Colonic mucosa (tissue), 4 donors: ENCODE results near the gene PLSCR4. TPM values are rescaled to one million over a fixed set of nuclear protein-coding genes. Genes with fewer than 3 reads are reported as not detected.
"Not testable (repeated sequence)": the region's sequence is repeated elsewhere in the genome, so short reads cannot be mapped to it uniquely, and the experiment has no call there.

Source experiments
- DNase-seq: peaks from one replicate; pipeline ENCODE4 v3.0.0-alpha.2; 2020
- H3K27ac ChIP-seq: fragments of 200-600 bp; one replicate; pipeline ENCODE4 v1.8.0; 2021
- H3K27me3 ChIP-seq: fragments of 200-600 bp; one replicate; pipeline ENCODE4 v1.8.0; 2021
- H3K36me3 ChIP-seq: fragments of 200-600 bp; one replicate; pipeline ENCODE4 v1.8.0; 2021
- H3K4me1 ChIP-seq: fragments of 200-600 bp; one replicate; pipeline ENCODE4 v1.8.0; 2021; ENCODE audit warnings: mild to moderate bottlenecking
- H3K4me3 ChIP-seq: fragments of 200-600 bp; one replicate; pipeline ENCODE4 v1.8.0; 2021
- H3K9ac ChIP-seq, 2 donors: one replicate each; pipeline ENCODE4 v1.7.0; 2013; ENCODE audit warnings: control low read depth in 2 of 2, low read depth in 2 of 2, low read length in 2 of 2
- H3K9me3 ChIP-seq: fragments of 200-600 bp; one replicate; pipeline ENCODE4 v1.8.0; 2021
- intact Hi-C: fragments of 100-400 bp; cut with DNase I; formaldehyde crosslinking; loops from one replicate; pipeline ENCODE4 v1.14.1; 2022
- total RNA-seq, 2 donors: library from RNA; stranded (reverse); fragmentation: NEBNext Ultra II Directional in 1 of 2; extraction: Animal tissue kit (Norgen Biotek cat#: 25700) in 1 of 2; gene quantifications; one replicate each; pipeline ENCODE4 v1.2.1, GENCODE V29; 2021
- TF ChIP-seq, protein P1 (sequence below): fragments of 200-600 bp; IDR thresholded peaks from one replicate; pipeline ENCODE4 v1.8.0; 2022; ENCODE audit warnings: antibody characterized with exemption, mild to moderate bottlenecking
- donor health status: healthy.
- donor health status: DM: no; HTN: no; CAD: no.
- donor health status: DM: no; HTN: no; CAD: no.

The PLSCR4 gene
- total RNA-seq, 2 donors from 2014 or later, result 20.1 to 54.8 TPM

DNA sequence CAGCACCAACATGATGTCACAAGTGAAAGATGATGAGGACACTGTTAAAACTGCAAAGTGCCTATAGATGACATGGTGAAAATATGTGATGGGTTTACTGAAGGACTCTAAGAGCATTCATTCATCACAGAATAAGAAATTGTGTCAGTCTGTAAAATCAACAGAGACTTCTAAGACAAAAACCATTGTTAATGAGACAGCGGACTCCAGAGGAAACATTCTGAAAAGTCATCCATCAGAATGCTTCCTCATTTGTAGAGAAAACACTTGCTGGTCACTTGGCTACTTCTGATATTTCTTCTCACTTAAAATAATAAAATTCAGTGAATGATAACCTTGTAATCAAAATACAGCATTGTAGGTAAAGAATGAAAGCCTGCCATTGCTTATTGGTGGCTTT is 7.3 kb downstream of the PLSCR4 start:
- intact Hi-C loops, result no loop called here
- Histone ChIP-seq H3K27me3 (no peaks in the 10 kb centered on the region), H3K4me1 (no peaks in the 10 kb centered on the region), H3K27ac (no peak overlapping the region), H3K36me3 (no peaks in the 10 kb centered on the region), H3K4me3 (no peak overlapping the region), H3K9ac (no peak overlapping the region), H3K9me3 (no peaks in the 10 kb centered on the region)
- no peak for DNase-seq
- TF ChIP-seq, protein P1, sequence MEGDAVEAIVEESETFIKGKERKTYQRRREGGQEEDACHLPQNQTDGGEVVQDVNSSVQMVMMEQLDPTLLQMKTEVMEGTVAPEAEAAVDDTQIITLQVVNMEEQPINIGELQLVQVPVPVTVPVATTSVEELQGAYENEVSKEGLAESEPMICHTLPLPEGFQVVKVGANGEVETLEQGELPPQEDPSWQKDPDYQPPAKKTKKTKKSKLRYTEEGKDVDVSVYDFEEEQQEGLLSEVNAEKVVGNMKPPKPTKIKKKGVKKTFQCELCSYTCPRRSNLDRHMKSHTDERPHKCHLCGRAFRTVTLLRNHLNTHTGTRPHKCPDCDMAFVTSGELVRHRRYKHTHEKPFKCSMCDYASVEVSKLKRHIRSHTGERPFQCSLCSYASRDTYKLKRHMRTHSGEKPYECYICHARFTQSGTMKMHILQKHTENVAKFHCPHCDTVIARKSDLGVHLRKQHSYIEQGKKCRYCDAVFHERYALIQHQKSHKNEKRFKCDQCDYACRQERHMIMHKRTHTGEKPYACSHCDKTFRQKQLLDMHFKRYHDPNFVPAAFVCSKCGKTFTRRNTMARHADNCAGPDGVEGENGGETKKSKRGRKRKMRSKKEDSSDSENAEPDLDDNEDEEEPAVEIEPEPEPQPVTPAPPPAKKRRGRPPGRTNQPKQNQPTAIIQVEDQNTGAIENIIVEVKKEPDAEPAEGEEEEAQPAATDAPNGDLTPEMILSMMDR, result no peak

DNA sequence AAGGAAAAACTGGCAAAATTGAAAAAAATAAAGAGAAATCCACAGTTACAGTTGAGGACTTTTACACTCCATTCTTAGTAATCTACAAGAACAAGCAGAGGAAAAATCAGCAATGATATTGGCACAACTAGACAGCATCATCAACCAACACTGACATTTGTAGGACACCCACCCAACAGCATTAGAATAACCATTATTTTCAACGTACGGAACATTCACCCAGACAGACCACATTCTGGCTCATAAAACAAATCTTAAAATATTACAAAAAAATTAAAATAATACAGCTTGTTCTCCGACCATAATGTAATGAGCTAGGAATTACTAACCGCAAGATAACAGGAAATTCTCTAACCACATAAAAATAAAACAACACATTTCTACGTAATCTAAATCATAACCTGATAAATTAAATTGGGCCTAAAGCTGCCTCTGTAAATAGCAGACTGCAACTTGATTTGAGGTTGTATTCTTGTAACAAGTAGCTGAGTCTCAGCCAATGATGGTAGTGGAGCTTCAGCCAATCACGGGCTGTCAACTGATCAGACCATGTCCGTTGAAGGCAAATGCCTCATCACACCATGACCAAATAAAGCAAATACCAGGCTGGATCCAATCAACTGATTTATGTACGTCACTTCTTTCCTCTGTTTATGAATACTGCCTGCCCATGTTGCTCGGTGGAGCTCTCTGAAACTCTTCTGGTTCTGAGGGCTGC is 9.2 kb downstream of the PLSCR4 start:
- Histone ChIP-seq H3K9me3 (no peaks in the 10 kb centered on the region), H3K4me3 (no peak overlapping the region), H3K9ac (no peak overlapping the region), H3K4me1 (no peaks in the 10 kb centered on the region), H3K27me3 (no peaks in the 10 kb centered on the region), H3K27ac (no peak overlapping the region), H3K36me3 (no peaks in the 10 kb centered on the region)
- TF ChIP-seq, protein P1, result no peak
- intact Hi-C loops, result no loop called here
- DNase-seq, result no peak

DNA sequence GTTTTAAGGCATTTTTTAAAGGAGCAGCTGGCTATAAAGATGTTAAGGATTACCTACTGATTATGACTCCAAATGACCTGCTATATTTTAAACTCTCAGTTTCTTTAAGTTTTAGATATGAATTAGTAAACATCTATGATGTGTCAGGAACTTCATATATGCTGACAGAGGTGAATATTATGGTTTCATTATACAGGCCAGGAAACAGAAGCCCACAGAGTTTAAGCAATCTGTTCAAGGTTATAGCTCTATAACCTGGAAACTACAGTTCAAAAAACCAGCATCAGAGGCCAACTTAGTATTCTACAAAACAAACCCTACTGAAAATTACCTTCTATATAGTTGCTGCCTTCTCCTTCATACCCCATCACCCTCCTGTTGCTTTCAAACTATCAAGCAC is 17.4 kb downstream of the PLSCR4 start:
- intact Hi-C loops, result no loop called here
- Histone ChIP-seq H3K9me3 (no peaks in the 10 kb centered on the region), H3K27me3 (no peaks in the 10 kb centered on the region), H3K27ac (no peak overlapping the region), H3K4me1 (no peaks in the 10 kb centered on the region), H3K36me3 (no peaks in the 10 kb centered on the region), H3K4me3 (no peak overlapping the region), H3K9ac (no peak overlapping the region)
- TF ChIP-seq, protein P1, result no peak
- DNase-seq, result no peak

DNA sequence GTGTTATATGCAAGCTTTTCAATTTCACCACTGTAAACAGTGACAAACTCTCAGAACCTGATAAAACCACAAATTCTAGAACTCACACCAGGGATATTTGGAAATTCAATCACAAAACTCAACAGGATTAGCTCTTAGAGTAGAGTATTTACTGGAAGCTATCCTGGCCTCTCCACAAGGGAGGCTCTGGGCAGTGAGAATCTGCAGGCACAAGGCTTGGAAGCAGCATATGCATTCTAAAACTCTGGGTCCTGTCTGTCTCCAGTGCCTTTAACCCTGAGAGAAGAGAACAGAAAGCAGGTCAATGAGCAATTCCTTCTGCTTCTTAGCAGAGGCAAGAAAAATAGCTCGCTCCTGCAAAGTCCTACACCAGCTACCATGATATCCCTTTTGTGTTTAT is 23.4 kb downstream of the PLSCR4 start:
- H3K27ac ChIP-seq, result no peak overlapping the region
- no peaks in the 10 kb centered on the region for H3K36me3 ChIP-seq
- intact Hi-C loops, result no loop called here
- no peaks in the 10 kb centered on the region for H3K4me1 ChIP-seq
- H3K9ac ChIP-seq, result no peak overlapping the region
- no peaks in the 10 kb centered on the region for H3K9me3 ChIP-seq
- TF ChIP-seq, protein P1, result no peak
- no peak overlapping the region for H3K4me3 ChIP-seq
- no peaks in the 10 kb centered on the region for H3K27me3 ChIP-seq
- DNase-seq, result no peak

DNA sequence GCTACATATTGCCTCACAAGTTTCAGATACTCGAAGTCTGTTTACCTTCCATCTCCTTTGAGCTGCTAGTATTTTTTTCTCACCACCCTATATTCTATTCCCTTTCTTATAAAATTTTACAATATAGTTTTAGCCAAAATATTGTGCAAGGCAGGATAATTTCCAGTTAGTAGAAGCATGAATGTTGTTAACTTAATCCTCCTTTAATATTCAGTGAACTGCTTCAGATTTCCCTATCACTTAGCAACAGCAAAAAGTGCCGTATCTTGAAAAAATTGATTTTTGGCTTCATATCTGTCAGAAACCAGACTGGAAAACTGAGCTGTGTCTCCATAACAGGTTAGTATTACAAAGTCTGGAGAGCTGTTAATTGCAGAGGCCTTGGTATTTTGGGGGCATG is 24.0 kb downstream of the PLSCR4 start:
- Histone ChIP-seq H3K27ac (no peak overlapping the region), H3K9me3 (no peaks in the 10 kb centered on the region), H3K9ac (no peak overlapping the region), H3K36me3 (no peaks in the 10 kb centered on the region), H3K27me3 (no peaks in the 10 kb centered on the region), H3K4me3 (no peak overlapping the region), H3K4me1 (no peaks in the 10 kb centered on the region)
- DNase-seq, result no peak
- intact Hi-C loops, result no loop called here
- TF ChIP-seq, protein P1, result no peak

DNA sequence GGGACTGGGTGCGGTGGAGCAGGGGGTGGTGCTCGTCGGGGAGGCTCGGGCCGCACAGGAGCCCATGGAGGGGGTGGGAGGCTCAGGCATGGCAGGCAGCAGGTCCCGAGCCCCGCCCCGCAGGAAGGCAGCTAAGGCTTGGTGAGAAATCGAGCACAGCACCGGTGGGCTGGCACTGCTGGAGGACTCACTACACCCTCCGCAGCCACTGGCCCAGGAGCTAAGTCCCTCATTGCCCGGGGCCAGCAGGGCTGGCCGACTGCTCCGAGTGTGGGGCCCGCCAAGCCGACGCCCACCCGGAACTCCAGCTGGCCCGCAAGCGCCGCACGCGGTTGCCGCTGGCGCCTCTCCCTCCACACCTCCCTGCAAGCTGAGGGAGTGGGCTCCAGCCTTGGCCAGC is 25.4 kb downstream of the PLSCR4 start:
- DNase-seq, intact Hi-C loops, H3K4me3 ChIP-seq, H3K9ac ChIP-seq, H3K36me3 ChIP-seq, H3K9me3 ChIP-seq, H3K27me3 ChIP-seq, H3K27ac ChIP-seq, H3K4me1 ChIP-seq: not testable (repeated sequence)
